GM19372 (cell line): ENCODE results near the gene CYP2C18.
"Not testable (repeated sequence)": the region's sequence is repeated elsewhere in the genome, so short reads cannot be mapped to it uniquely, and the experiment has no call there.

Source experiments
- ATAC-seq: cut with Tn5 transposase; IDR thresholded peaks from one replicate; pipeline ENCODE4 v1.9.1; 2021; ENCODE audit warnings: mild to moderate bottlenecking, low read depth, moderate library complexity; ENCODE audit not compliant: unreplicated experiment

The CYP2C18 gene

DNA sequence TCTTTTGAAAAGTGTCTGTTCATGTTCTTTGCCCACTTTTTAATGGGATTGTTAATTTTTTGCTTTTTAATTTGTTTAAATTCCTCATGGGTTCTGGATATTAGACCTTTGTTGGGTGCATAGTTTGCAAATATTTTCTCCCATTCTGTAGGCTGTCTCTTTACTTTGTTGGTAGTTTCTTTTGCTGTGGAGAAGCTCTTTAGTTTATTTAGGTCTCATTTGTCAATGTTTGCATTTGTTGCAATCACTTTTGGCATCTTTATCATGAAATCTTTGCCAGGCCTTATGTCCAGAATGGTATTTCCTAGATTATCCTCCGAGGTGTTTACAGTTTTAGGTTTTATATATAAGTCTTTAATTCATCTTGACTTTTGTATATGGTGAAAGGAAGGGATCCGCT is 55.1 kb downstream of the CYP2C18 start:
- no peak for ATAC-seq

DNA sequence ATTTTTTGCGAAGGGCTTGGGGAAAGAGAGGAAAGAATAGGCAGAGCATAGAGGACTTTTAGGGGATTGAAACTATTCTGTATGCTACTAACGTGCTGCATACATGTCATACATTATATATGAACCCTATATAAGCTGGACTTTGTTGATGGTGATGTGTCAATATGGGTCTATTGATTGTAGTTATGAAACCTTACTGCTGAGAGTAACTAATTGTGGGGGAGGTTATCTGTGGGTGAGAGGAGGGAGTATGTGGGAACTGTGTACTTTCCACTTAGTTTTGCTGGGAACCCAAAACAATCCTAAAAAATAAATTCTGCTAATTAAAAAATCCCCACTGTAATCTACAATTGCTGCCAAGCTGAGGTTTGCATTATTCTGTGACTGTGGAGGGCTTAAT is 63.6 kb downstream of the CYP2C18 start:
- no peak for ATAC-seq

GRCh38 chr10:94747838-94748237 is 64.3 kb downstream of the CYP2C18 start:
- no peak for ATAC-seq

DNA sequence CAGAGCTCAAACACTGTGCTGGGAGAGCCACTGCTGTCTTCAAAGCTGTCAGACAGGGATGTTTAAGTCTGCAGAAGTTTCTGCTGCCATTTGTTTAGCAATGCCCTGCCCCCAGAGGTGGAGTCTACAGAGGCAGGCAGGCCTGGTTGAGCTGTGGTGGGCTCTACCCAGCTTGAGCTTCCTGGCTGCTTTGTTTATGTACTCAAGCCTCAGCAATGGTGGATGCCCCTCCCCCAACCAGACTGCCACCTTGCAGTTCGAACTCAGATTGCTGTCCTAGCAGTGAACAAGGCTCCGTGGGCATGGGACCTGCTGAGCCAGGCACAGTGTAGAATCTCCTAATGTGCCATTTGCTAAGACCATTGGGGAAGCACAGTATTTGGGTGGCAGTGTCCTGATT is 74.4 kb downstream of the CYP2C18 start:
- ATAC-seq: no peak

DNA sequence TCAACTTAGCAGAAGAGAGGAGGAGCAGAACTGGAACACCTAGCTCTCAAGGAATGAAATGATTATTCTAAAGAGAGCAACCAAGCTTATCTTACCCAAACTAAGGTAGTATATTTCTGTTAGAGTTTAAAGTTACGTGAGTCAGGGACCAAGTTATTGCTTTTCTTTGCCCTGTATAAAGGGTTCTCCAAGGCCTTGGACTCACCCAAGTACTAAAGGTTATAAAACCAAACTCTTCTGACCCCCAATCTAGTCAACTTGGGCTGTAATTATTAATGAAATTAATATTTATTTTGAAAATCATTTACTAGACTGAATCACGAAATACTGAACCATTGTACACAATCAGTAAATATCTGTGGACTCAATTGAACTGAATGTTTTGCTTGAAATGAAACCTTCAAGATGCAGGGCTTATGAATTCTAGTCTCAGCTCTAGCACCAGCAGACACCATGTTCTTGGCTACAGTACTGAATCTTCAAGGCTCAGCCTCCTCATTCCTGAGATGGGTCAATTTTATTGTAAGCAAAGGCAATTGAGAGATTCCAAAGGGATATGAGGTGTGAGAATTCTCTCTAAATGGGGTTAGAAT is 77.2 kb downstream of the CYP2C18 start:
- no peak for ATAC-seq

DNA sequence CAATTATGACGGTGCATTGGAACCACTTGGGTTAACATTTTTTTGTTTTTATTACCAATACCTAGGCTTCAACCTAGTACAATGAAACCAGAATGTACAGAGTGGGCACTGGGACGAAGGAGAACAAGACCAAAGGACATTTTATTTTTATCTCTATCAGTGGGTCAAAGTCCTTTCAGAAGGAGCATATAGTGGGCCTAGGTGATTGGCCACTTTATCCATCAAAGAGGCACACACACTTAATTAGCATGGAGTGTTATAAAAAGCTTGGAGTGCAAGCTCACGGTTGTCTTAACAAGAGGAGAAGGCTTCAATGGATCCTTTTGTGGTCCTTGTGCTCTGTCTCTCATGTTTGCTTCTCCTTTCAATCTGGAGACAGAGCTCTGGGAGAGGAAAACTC is 78.9 kb downstream of the CYP2C18 start, which contains the start of gene CYP2C19:
CYP2C19 (plus strand) TSS at position 289 of the 400 bp plus-strand sequence; CDS start at position 314, 25 bp downstream.
- no peak for ATAC-seq

DNA sequence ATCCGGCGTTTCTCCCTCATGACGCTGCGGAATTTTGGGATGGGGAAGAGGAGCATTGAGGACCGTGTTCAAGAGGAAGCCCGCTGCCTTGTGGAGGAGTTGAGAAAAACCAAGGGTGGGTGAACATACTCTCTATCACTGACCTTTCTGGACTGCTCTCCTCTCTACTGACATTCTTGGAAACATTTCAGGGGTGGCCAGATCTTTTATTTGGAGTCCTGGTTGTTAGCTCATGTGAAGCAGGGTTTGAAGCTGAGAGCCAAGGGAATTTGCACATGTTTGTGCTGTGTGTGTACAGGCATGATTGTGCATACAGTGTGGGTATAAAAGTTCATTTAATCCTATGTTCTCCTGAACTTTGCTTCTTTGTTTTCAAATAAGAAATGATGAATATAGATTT is 91.9 kb downstream of the CYP2C18 start:
- ATAC-seq: not testable (repeated sequence)

DNA sequence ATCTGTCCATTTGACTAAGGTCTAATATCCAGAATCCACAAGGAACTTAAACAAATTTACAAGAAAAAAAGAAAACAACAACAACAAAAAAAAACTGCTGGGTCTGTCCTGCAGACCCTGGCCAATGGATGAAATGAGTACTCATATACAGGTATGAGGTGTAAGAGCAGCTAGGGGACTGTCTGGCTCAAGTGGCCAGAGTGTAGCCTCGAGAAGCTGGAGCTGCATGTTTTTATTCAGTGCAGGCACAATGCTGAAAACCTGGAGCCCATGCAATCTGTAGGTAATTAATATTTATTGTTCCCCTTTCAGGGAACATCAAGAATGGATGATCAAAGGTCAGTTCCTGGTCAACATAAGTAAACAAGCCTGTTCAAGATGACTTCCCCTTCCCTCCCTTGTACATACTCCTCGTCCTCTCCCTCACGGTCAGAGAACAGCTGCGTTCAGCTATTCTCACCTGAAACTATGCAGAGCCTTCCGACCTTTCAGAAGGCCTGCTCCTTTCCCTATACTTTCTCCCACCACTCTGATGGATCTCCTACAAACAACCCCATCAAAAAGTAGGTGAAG is 94.4 kb downstream of the CYP2C18 start:
- ATAC-seq: no peak

- ATAC-seq: no peak
These were observed 97.3 kb downstream of the CYP2C18 start for GRCh38 chr10:94780844-94781243.

DNA sequence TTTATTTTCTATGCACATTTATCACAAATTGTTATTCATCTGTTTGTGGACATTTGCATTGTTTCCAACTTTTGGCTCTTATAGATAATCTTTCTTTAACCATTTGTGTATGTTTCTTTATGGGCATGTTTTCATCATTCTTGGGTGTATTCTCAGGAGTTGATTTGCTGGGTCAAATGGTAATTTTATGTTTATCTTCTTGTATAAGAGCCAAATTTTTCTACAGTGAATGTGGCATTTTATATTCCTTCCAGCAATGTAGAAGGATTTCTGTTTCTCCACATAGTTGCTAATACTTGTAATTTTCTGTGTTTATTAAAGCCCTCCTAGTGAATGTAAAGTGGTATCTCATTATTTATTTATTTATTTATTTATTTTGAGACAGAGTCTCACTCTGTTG is 100.7 kb downstream of the CYP2C18 start:
- no peak for ATAC-seq

DNA sequence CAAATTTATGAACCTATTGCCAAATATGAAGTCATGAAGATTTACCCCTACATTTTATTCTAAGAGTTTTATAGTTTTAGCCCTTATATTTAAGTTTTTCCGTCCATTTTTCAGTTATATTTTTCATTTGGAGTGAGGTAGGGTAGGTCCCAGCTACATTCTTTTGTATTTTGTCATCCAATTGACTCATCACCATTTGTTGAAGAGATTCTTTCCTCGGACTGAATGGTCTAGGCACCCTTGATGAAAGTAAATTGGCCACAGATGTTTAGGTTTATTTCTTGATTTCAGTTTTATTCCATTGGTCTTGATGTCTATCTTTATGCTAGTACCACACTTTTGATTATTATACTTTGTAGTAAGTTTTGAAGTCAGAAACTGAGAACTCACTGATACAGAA is 101.7 kb downstream of the CYP2C18 start:
- no peak for ATAC-seq
